Measurements from ENCODE around the gene PRPF19. TPM values are rescaled to one million over a fixed set of nuclear protein-coding genes. Genes with fewer than 3 reads are reported as not detected.

PRPF19 gene
- total RNA-seq, 1 donor from 2014 or later = 34.5 TPM

- H3K4me1 ChIP-seq = no peaks in the 10 kb centered on the region
- Mint-ChIP-seq H3K27me3 (ENCODE audit: insufficient read depth, low read depth) (peaks cover 4% of the 10 kb centered on the region), H3K27ac (no peak overlapping the region), H3K4me3 (no peak overlapping the region), H3K36me3 (peaks cover 13% of the 10 kb centered on the region), H3K4me1 (peaks cover 7% of the 10 kb centered on the region), H3K9me3 (no peaks in the 10 kb centered on the region)
- H3K27ac ChIP-seq = no peak overlapping the region
- H3K4me3 ChIP-seq = no peak overlapping the region
- H4K20me1 ChIP-seq (ENCODE audit: low read depth) = no peaks in the 10 kb centered on the region
- no peaks in the 10 kb centered on the region for H3K9me3 ChIP-seq (ENCODE audit: low read depth)
- no peak overlapping the region for H3K9ac ChIP-seq
- H3F3A ChIP-seq (ENCODE audit: low read depth) = peaks cover 4% of the 10 kb centered on the region
- no peak for DNase-seq (ENCODE audit: low spot score)
- H3K4me2 ChIP-seq = no peak overlapping the region
- TF ChIP-seq EZH2 (IDR thresholded peaks at IDR 0.05) (no peak), CTCF (IDR thresholded peaks at IDR 0.05) (no peak)
- no peak overlapping the region for H2AFZ ChIP-seq (replicated peaks)
- H3K27me3 ChIP-seq = peaks cover 27% of the 10 kb centered on the region
- H3K79me2 ChIP-seq (ENCODE audit: low read depth) = peaks cover 2% of the 10 kb centered on the region
- H3K36me3 ChIP-seq = no peaks in the 10 kb centered on the region
Observed at GRCh38 chr11:60849641-60850520, 56.5 kb downstream of the PRPF19 start.

DNA sequence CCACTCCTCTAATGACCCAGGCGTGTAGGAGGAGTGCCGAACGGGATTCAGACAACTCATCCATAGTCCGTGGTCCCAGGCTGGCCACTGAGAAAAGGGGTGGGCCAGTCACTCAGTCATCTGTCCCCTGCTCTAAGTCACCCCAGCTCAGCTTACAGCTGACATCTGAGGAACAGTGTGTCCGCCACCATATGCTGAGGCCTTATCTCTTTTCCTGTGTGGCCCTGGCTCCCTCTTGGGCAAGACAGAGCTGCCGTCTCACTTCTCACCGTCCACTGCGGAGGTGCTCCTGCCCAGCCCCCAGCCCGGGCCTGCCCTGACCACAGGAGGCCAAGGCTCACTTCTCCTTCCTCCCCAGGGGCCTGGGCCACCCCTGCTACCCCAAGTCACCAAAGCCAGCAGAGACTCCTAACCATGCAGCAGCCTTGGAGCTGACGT, 57.7 kb downstream of the PRPF19 start:
- Mint-ChIP-seq H3K4me1 (peaks cover 15% of the 10 kb centered on the region), H3K9me3 (no peaks in the 10 kb centered on the region), H3K27ac (no peak overlapping the region), H3K4me3 (no peak overlapping the region), H3K36me3 (peaks cover 20% of the 10 kb centered on the region), H3K27me3 (ENCODE audit: insufficient read depth, low read depth) (peaks cover 2% of the 10 kb centered on the region)
- H3K9me3 ChIP-seq (ENCODE audit: low read depth) = no peaks in the 10 kb centered on the region
- no peaks in the 10 kb centered on the region for H4K20me1 ChIP-seq (ENCODE audit: low read depth)
- TF ChIP-seq EZH2phosphoT487 (IDR thresholded peaks at IDR 0.05) = no peak
- no peak for TF ChIP-seq CTCF (IDR thresholded peaks at IDR 0.05)
- no peak for TF ChIP-seq EZH2 (IDR thresholded peaks at IDR 0.05)
- peaks cover 19% of the 10 kb centered on the region for H3K27me3 ChIP-seq
- peaks cover 9% of the 10 kb centered on the region for H3K4me1 ChIP-seq
- no peaks in the 10 kb centered on the region for H3K36me3 ChIP-seq
- H2AFZ ChIP-seq (replicated peaks) = no peak overlapping the region
- H3F3A ChIP-seq (ENCODE audit: low read depth) = peaks cover 4% of the 10 kb centered on the region
- DNase-seq (ENCODE audit: low spot score) = no peak
- no peak overlapping the region for H3K4me2 ChIP-seq
- H3K9ac ChIP-seq = no peak overlapping the region
- H3K4me3 ChIP-seq = no peak overlapping the region
- H3K79me2 ChIP-seq (ENCODE audit: low read depth) = peaks cover 13% of the 10 kb centered on the region
- no peak overlapping the region for H3K27ac ChIP-seq

DNA sequence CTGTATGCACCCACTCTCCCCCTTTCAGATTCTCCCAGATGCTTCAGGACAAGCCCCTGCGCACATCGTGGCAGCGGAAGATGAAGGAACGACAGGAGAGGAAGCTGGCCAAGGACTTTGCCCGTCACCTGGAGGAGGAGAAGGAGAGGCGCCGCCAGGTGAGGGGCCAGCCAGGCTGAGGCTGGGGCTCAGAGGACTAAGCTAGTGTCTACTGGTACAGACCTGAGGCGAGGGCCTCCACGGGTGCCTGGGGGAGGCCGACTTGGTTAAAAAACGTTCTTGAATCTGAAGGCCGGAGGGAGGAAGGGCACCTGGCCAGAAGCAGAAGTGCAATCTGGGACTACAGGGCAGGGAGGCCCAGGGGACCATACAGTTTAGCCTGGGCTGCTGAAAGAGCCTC, 58.5 kb downstream of the PRPF19 start:
- Histone ChIP-seq H3K4me2 (no peak overlapping the region), H3F3A (ENCODE audit: low read depth) (peaks cover 4% of the 10 kb centered on the region), H4K20me1 (ENCODE audit: low read depth) (no peaks in the 10 kb centered on the region), H3K36me3 (no peaks in the 10 kb centered on the region), H3K27me3 (peaks cover 10% of the 10 kb centered on the region), H3K9ac (no peak overlapping the region), H3K4me1 (peaks cover 17% of the 10 kb centered on the region), H3K9me3 (ENCODE audit: low read depth) (no peaks in the 10 kb centered on the region), H3K79me2 (ENCODE audit: low read depth) (peaks cover 22% of the 10 kb centered on the region), H3K27ac (no peak overlapping the region), H2AFZ (replicated peaks) (no peak overlapping the region), H3K4me3 (no peak overlapping the region)
- H3K9me3 Mint-ChIP-seq = no peaks in the 10 kb centered on the region
- peaks cover 20% of the 10 kb centered on the region for H3K36me3 Mint-ChIP-seq
- H3K27ac Mint-ChIP-seq = no peak overlapping the region
- TF ChIP-seq EZH2 (IDR thresholded peaks at IDR 0.05) (no peak), CTCF (IDR thresholded peaks at IDR 0.05) (no peak), EZH2phosphoT487 (IDR thresholded peaks at IDR 0.05) (no peak)
- peaks cover 2% of the 10 kb centered on the region for H3K27me3 Mint-ChIP-seq (ENCODE audit: insufficient read depth, low read depth)
- H3K4me3 Mint-ChIP-seq = no peak overlapping the region
- no peak for DNase-seq (ENCODE audit: low spot score)
- peaks cover 24% of the 10 kb centered on the region for H3K4me1 Mint-ChIP-seq

Measured in neural progenitor cell (in vitro differentiated cells).